Measurements from ENCODE around the gene CACTIN. TPM values are rescaled to one million over a fixed set of nuclear protein-coding genes. Genes with fewer than 3 reads are reported as not detected.
A peak's percentile ranks its signal among the peaks of the same experiment; 100 is the strongest.

CACTIN gene
- total RNA-seq, 4 donors from 2014 or later: 14.4 to 31.1 (median 22.5) TPM

DNA sequence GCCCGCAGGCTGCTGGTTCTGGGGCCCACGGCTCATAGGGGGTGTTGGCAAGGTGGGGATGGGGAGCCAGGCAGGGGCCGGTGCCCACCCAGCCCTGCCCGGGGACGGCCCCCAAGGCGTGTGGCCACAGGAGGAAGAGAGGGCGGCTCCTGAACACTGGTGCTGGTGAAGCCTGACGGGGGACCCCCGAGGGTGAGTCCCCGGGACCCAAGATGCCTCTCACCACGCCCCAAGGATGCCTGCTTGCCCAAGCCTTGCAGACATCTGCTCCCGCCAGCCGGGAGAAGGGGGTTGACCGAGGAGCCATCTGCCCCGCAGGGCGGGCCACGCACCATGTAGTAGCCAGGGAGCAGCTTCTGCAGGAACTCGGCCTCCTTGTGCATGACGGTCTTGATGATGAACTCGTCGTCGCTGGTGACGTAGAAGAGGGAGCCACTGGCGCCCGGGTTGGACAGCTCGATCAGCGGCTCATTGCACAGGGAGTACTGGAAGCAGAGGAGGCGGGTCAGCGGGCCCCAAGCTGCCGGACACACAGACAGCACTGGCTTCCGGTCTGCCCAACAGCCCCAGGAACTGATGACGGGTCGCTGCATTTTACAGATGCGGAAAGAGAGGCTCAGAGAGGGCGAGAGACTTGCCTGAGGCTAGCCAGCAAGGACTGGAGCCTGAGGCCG is 29.6 kb upstream of the CACTIN start:
- DNase-seq (ENCODE audit: low spot score): no peak
- TF ChIP-seq, protein P1, sequence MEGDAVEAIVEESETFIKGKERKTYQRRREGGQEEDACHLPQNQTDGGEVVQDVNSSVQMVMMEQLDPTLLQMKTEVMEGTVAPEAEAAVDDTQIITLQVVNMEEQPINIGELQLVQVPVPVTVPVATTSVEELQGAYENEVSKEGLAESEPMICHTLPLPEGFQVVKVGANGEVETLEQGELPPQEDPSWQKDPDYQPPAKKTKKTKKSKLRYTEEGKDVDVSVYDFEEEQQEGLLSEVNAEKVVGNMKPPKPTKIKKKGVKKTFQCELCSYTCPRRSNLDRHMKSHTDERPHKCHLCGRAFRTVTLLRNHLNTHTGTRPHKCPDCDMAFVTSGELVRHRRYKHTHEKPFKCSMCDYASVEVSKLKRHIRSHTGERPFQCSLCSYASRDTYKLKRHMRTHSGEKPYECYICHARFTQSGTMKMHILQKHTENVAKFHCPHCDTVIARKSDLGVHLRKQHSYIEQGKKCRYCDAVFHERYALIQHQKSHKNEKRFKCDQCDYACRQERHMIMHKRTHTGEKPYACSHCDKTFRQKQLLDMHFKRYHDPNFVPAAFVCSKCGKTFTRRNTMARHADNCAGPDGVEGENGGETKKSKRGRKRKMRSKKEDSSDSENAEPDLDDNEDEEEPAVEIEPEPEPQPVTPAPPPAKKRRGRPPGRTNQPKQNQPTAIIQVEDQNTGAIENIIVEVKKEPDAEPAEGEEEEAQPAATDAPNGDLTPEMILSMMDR (IDR thresholded peaks at IDR 0.05): no peak
- no peak for ATAC-seq (ENCODE audit: low FRiP score)

DNA sequence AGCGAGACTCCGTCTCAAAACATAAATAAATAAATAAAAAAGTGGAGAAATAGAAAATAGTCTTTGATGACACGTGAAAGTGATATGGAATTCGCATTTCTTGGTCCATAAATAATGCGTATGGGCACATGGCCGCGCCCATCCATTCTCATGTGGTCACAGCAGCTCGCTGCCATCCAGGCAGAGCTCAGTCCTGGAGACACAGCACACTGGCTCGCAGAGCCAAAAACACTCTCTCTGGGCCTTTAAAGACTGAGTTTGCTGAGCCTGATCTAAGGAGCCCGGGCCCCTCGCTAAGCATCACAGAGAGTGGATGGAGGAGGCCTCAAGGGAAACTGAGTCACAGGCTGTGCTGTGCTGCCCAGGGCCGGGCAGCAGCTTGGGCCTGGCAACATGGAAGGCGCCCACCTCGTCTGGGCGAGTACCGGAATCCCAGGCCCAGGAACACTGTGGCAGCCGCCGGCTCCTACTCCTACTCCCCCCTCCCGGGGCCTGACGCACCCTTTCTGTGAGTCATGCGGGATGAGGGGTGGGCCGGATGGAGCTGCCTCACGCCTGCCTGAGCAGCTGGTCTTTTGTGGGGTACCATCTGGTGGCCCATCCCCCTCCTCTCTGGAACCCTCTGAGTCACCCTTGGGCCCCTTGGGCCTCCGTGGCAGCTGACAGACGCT is 28.9 kb upstream of the CACTIN start:
- TF ChIP-seq, protein P1 (IDR thresholded peaks at IDR 0.05): no peak
- ATAC-seq (ENCODE audit: low FRiP score): peak; percentile 31
- DNase-seq (ENCODE audit: low spot score): no peak

DNA sequence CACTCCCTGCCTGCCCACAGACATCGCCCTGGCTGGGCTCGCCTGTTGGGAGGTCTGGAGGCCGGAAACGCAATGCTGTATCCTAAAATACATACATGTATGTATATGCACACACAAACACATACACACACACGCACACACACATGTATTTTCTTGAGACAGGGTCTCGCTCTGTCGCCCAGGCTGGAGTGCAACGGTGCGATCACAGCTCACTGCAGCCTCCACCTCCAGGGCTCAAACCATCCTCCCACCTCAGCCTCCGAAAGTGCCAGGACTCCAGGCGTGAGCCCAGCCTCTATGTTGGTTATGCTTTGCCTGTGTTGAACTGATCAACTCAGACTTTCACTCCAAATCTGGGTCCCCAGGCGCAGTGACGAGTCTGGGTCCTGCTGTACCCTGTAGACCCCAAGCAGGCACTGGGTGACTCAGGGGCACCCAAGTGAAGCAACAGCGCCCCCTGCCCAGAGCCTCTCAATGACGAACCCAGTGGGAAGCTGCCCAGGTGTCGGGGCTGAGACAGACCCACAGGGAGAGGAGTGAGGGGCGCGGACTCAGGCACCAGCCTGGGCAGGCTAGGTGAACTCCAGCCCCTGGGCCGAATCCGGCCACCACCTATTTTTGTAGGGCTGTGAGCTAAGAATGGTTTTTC is 27.4 kb upstream of the CACTIN start:
- ATAC-seq (ENCODE audit: low FRiP score): no peak
- TF ChIP-seq, protein P1 (IDR thresholded peaks at IDR 0.05): no peak

DNA sequence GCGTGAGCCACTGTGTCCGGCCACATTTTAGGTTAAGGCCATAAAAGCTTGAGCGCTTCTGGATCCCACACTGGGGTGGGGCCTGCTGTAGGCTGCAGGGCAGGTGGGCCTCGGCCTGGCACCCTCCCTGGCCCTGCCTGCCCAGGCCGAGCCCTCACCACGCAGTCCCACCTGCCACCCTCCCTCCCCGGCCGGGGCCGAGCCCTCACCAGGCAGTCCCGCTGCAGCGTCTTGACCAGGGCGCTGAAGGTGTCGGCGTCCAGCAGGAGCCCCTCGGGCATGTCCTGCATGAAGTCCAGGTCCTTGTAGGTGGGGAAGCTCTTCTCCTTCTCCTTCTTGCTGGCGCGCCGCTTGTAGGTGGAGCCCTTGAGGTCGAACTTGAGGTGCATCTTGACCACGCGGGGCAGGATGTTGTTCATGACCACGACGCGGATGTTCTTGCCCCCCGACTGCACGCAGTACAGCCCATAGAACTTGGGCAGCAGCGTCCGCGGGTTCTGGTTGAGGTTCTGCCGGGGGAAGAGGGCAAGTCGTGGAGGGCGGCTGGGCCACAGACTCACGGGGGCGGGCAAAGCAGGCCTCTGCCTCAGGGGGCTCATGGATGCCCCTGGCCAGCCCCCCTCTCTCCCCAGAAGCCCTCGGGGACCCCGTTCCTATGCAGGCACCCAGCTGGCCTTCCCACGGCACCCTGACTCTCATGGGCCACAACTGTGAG is 26.6 kb upstream of the CACTIN start:
- DNase-seq (ENCODE audit: low spot score) (no peak), ATAC-seq (ENCODE audit: low FRiP score) (no peak)
- TF ChIP-seq, protein P1 (IDR thresholded peaks at IDR 0.05): no peak

More for the DNA sequence above, 27.4 kb upstream of the CACTIN start:
- DNase-seq (ENCODE audit: low spot score): no peak

DNA sequence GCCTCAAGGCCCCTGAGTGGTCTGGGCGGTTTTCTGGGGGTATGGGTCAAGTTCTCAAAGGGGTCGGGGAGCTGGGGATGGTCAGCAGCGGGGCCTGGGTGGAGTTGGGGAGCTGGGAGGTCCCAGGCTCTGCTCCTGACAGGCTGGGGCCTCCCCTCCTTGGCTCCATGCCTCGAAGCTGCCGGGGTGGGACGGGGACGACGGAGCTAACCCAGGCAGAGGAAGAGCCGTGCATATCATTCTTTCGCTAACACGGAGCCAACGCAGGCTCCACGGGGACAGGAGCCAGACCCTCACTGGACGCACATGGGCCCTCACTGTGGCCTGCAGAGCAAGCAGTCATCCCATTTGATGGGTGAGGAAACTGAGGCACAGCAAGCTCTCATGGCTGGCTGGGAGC is 25.8 kb upstream of the CACTIN start:
- DNase-seq (ENCODE audit: low spot score): no peak
- TF ChIP-seq, protein P1 (IDR thresholded peaks at IDR 0.05): no peak
- no peak for ATAC-seq (ENCODE audit: low FRiP score)

DNA sequence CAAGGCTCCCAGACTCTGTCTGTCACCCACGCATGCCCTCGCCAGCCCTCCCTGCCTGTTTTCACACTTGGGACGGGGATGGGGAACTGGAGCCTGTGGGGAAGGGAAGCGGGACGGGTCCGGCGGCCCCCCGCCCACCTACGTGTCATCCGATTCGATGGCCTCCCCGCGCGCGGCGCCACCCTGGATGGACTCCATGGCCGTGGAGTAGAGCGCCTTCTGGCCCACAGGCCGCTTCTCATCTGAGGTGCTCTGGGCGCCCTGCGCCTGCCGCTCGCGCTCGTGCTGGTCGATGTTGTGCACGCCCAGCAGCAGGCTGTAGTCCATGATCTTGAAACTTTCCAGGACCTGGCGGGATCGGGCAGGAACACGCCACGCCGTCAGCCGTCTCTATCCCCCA is 25.1 kb upstream of the CACTIN start:
- no peak for ATAC-seq (ENCODE audit: low FRiP score)
- TF ChIP-seq, protein P1 (IDR thresholded peaks at IDR 0.05): no peak
- DNase-seq (ENCODE audit: low spot score): no peak

Measured in omental fat pad (tissue), 4 donors.